ENCODE data around the gene NINL.

NINL gene

GRCh38 chr20:25468126-25469075 is 116.9 kb downstream of the NINL start:
- Histone ChIP-seq H3K27ac (no peak overlapping the region), H3K9me3 (ENCODE audit: severe bottlenecking) (no peaks in the 10 kb centered on the region), H3K4me3 (ENCODE audit: low read depth, low read length) (no peak overlapping the region), H3K36me3 (peaks cover 76% of the 10 kb centered on the region), H3K27me3 (ENCODE audit: insufficient read depth, low read depth, severe bottlenecking) (no peaks in the 10 kb centered on the region)
- no peak for DNase-seq
- TF ChIP-seq CTCF (IDR thresholded peaks at IDR 0.05; ENCODE audit: low read depth, low read length), result no peak

GRCh38 chr20:25467441-25467840 is 117.9 kb downstream of the NINL start:
- Histone ChIP-seq H3K9me3 (ENCODE audit: severe bottlenecking) (no peaks in the 10 kb centered on the region), H3K36me3 (peaks cover 77% of the 10 kb centered on the region), H3K27ac (no peak overlapping the region), H3K4me3 (ENCODE audit: low read depth, low read length) (no peak overlapping the region), H3K27me3 (ENCODE audit: insufficient read depth, low read depth, severe bottlenecking) (no peaks in the 10 kb centered on the region)
- no peak for TF ChIP-seq CTCF (IDR thresholded peaks at IDR 0.05; ENCODE audit: low read depth, low read length)
- DNase-seq, result no peak

GRCh38 chr20:25466846-25467245 is 118.5 kb downstream of the NINL start:
- Histone ChIP-seq H3K9me3 (ENCODE audit: severe bottlenecking) (no peaks in the 10 kb centered on the region), H3K27ac (no peak overlapping the region), H3K27me3 (ENCODE audit: insufficient read depth, low read depth, severe bottlenecking) (no peaks in the 10 kb centered on the region), H3K4me3 (ENCODE audit: low read depth, low read length) (no peak overlapping the region), H3K36me3 (peaks cover 80% of the 10 kb centered on the region)
- TF ChIP-seq CTCF (IDR thresholded peaks at IDR 0.05; ENCODE audit: low read depth, low read length), result no peak
- no peak for DNase-seq

GRCh38 chr20:25465243-25466135 is 119.8 kb downstream of the NINL start:
- no peak for DNase-seq
- no peaks in the 10 kb centered on the region for H3K9me3 ChIP-seq (ENCODE audit: severe bottlenecking)
- peaks cover 79% of the 10 kb centered on the region for H3K36me3 ChIP-seq
- no peak overlapping the region for H3K4me3 ChIP-seq (ENCODE audit: low read depth, low read length)
- TF ChIP-seq CTCF (IDR thresholded peaks at IDR 0.05; ENCODE audit: low read depth, low read length), result no peak
- no peaks in the 10 kb centered on the region for H3K27me3 ChIP-seq (ENCODE audit: insufficient read depth, low read depth, severe bottlenecking)
- no peak overlapping the region for H3K27ac ChIP-seq

- no peaks in the 10 kb centered on the region for H3K27me3 ChIP-seq (ENCODE audit: insufficient read depth, low read depth, severe bottlenecking)
- H3K27ac ChIP-seq, result no peak overlapping the region
- H3K4me3 ChIP-seq (ENCODE audit: low read depth, low read length), result no peak overlapping the region
- peaks cover 75% of the 10 kb centered on the region for H3K36me3 ChIP-seq
- no peak for DNase-seq
- no peak for TF ChIP-seq CTCF (IDR thresholded peaks at IDR 0.05; ENCODE audit: low read depth, low read length)
- H3K9me3 ChIP-seq (ENCODE audit: severe bottlenecking), result no peaks in the 10 kb centered on the region
Observed at GRCh38 chr20:25464501-25465242, 120.7 kb downstream of the NINL start.

All from WERI-Rb-1 (cell line).